ENCODE measurements around the gene KLHL22.
A peak's percentile ranks its signal among the peaks of the same experiment; 100 is the strongest.
"Not testable (repeated sequence)": the region's sequence is repeated elsewhere in the genome, so short reads cannot be mapped to it uniquely, and the experiment has no call there.

Gene KLHL22

GRCh38 chr22:20451920-20452319, 43.7 kb downstream of the KLHL22 start:
- Histone ChIP-seq H3K36me3 (peaks cover 23% of the 10 kb centered on the region), H3K9ac (no peak overlapping the region), H4K20me1 (no peaks in the 10 kb centered on the region), H3K4me1 (peaks cover 13% of the 10 kb centered on the region), H3K27me3 (no peaks in the 10 kb centered on the region), H3K9me3 (no peaks in the 10 kb centered on the region), H3K27ac (no peak overlapping the region), H3K4me3 (no peak overlapping the region), H3K4me2 (no peak overlapping the region)
- TF ChIP-seq Cebpa-rat (IDR thresholded peaks at IDR 0.05) = no peak

- not testable (repeated sequence) for H3K27me3 ChIP-seq, H3K4me2 ChIP-seq, H4K20me1 ChIP-seq, H3K4me1 ChIP-seq, H3K9ac ChIP-seq, H3K9me3 ChIP-seq, H3K27ac ChIP-seq, H3K4me3 ChIP-seq
- H3K36me3 ChIP-seq = peaks cover 30% of the 10 kb centered on the region
Measured at GRCh38 chr22:20451129-20451778, 44.3 kb downstream of the KLHL22 start.

GRCh38 chr22:20450551-20450906, 45.1 kb downstream of the KLHL22 start:
- no peak overlapping the region for H3K9ac ChIP-seq
- H3K4me2 ChIP-seq = no peak overlapping the region
- H3K4me3 ChIP-seq = no peak overlapping the region
- H3K4me1 ChIP-seq = no peaks in the 10 kb centered on the region
- H3K9me3 ChIP-seq = no peaks in the 10 kb centered on the region
- H4K20me1 ChIP-seq = no peaks in the 10 kb centered on the region
- no peaks in the 10 kb centered on the region for H3K27me3 ChIP-seq
- H3K36me3 ChIP-seq = peaks cover 37% of the 10 kb centered on the region
- no peak for TF ChIP-seq Cebpa-rat (IDR thresholded peaks at IDR 0.05)
- H3K27ac ChIP-seq = no peak overlapping the region

GRCh38 chr22:20449819-20450550, 45.6 kb downstream of the KLHL22 start:
- H3K4me2 ChIP-seq = no peak overlapping the region
- H4K20me1 ChIP-seq = no peaks in the 10 kb centered on the region
- no peaks in the 10 kb centered on the region for H3K4me1 ChIP-seq
- H3K9ac ChIP-seq = no peak overlapping the region
- no peaks in the 10 kb centered on the region for H3K27me3 ChIP-seq
- H3K9me3 ChIP-seq = no peaks in the 10 kb centered on the region
- no peak for TF ChIP-seq Cebpa-rat (IDR thresholded peaks at IDR 0.05)
- H3K27ac ChIP-seq = no peak overlapping the region
- no peak overlapping the region for H3K4me3 ChIP-seq
- peaks cover 42% of the 10 kb centered on the region for H3K36me3 ChIP-seq

- no peaks in the 10 kb centered on the region for H4K20me1 ChIP-seq
- H3K4me2 ChIP-seq = no peak overlapping the region
- no peak for TF ChIP-seq Cebpa-rat (IDR thresholded peaks at IDR 0.05)
- no peak overlapping the region for H3K4me3 ChIP-seq
- peaks cover 51% of the 10 kb centered on the region for H3K36me3 ChIP-seq
- no peak overlapping the region for H3K9ac ChIP-seq
- no peaks in the 10 kb centered on the region for H3K9me3 ChIP-seq
- no peak overlapping the region for H3K27ac ChIP-seq
- H3K4me1 ChIP-seq = no peaks in the 10 kb centered on the region
- no peaks in the 10 kb centered on the region for H3K27me3 ChIP-seq
Measured at GRCh38 chr22:20448630-20449029, 47.0 kb downstream of the KLHL22 start.

GRCh38 chr22:20446383-20446970, 49.1 kb downstream of the KLHL22 start:
- Histone ChIP-seq H3K4me1 (0 out of 2 replicates have a peak, but pooled peaks cover 5% of the 10 kb centered on the region), H3K9ac (no peak overlapping the region), H4K20me1 (0 out of 2 replicates have a peak, but pooled peaks cover 4% of the 10 kb centered on the region), H3K9me3 (no peaks in the 10 kb centered on the region), H3K4me2 (no peak overlapping the region), H3K27ac (no peak overlapping the region), H3K4me3 (no peak overlapping the region), H3K36me3 (peaks cover 58% of the 10 kb centered on the region), H3K27me3 (no peaks in the 10 kb centered on the region)
- TF ChIP-seq Cebpa-rat (IDR thresholded peaks at IDR 0.05) = no peak

GRCh38 chr22:20444325-20444724, 51.3 kb downstream of the KLHL22 start:
- Histone ChIP-seq H3K9me3 (no peaks in the 10 kb centered on the region), H3K4me2 (no peak overlapping the region), H3K4me3 (no peak overlapping the region), H3K27ac (no peak overlapping the region), H3K27me3 (peaks cover 9% of the 10 kb centered on the region), H4K20me1 (peaks cover 26% of the 10 kb centered on the region), H3K9ac (no peak overlapping the region), H3K36me3 (peaks cover 49% of the 10 kb centered on the region), H3K4me1 (peaks cover 11% of the 10 kb centered on the region; the same call in 1 of the 2 replicates)
- TF ChIP-seq Cebpa-rat (IDR thresholded peaks at IDR 0.05) = no peak

- H3K9ac ChIP-seq = no peak overlapping the region
- H3K27ac ChIP-seq = no peak overlapping the region
- no peak for TF ChIP-seq Cebpa-rat (IDR thresholded peaks at IDR 0.05)
- H3K4me1 ChIP-seq = peaks cover 21% of the 10 kb centered on the region
- H3K4me3 ChIP-seq = no peak overlapping the region
- H3K9me3 ChIP-seq = no peaks in the 10 kb centered on the region
- H4K20me1 ChIP-seq = peaks cover 42% of the 10 kb centered on the region
- peaks cover 49% of the 10 kb centered on the region for H3K36me3 ChIP-seq
- H3K4me2 ChIP-seq = no peak overlapping the region
- H3K27me3 ChIP-seq = peaks cover 25% of the 10 kb centered on the region
Measured at GRCh38 chr22:20442485-20443284, 52.9 kb downstream of the KLHL22 start.

GRCh38 chr22:20441631-20442484, 53.7 kb downstream of the KLHL22 start:
- Histone ChIP-seq H3K27me3 (peaks cover 33% of the 10 kb centered on the region), H3K36me3 (peaks cover 44% of the 10 kb centered on the region), H3K4me1 (peaks cover 29% of the 10 kb centered on the region), H4K20me1 (peaks cover 50% of the 10 kb centered on the region), H3K9me3 (no peaks in the 10 kb centered on the region), H3K4me3 (no peak overlapping the region), H3K27ac (no peak overlapping the region), H3K4me2 (peak overlapping the region; percentile 5; the same call in 1 of the 2 replicates), H3K9ac (no peak overlapping the region)
- no peak for TF ChIP-seq Cebpa-rat (IDR thresholded peaks at IDR 0.05)

All from BLaER1 (cell line).